Neuronal stem cell (in vitro differentiated cells): Measurements from ENCODE around the gene TNFSF15.

Source experiments
- DNase-seq: peaks from one replicate; pipeline ENCODE4 v3.0.0-alpha.2; 2013; ENCODE audit warnings: low spot score
- H2AFZ ChIP-seq: one replicate; pipeline ENCODE4 v1.6.1; 2013; ENCODE audit warnings: mild to moderate bottlenecking, low read length, inconsistent platforms
- H2AK5ac ChIP-seq: 2 replicates; pipeline ENCODE4 v1.6.1; 2013; ENCODE audit warnings: low read depth, mild to moderate bottlenecking, inconsistent platforms, low read length, moderate library complexity, mixed read lengths
- H2BK120ac ChIP-seq: 2 replicates; pipeline ENCODE4 v1.6.1; 2013; ENCODE audit warnings: low read depth, mild to moderate bottlenecking, inconsistent platforms, low read length, moderate library complexity, mixed read lengths
- H2BK12ac ChIP-seq: one replicate; pipeline ENCODE4 v1.6.1; 2013; ENCODE audit warnings: low read length, inconsistent platforms
- H2BK15ac ChIP-seq: 2 replicates; pipeline ENCODE4 v1.6.1; 2013; ENCODE audit warnings: mild to moderate bottlenecking, low read length, inconsistent platforms, mixed read lengths
- H2BK5ac ChIP-seq: one replicate; pipeline ENCODE4 v1.6.1; 2013; ENCODE audit warnings: inconsistent platforms, mild to moderate bottlenecking, low read length, moderate library complexity
- H3K14ac ChIP-seq: one replicate; pipeline ENCODE4 v1.6.1; 2013; ENCODE audit warnings: low read length, inconsistent platforms
- H3K18ac ChIP-seq: 2 replicates; pipeline ENCODE4 v1.6.1; 2013; ENCODE audit warnings: low read length, inconsistent platforms
- H3K23ac ChIP-seq: 2 replicates; pipeline ENCODE4 v1.6.1; 2013; ENCODE audit warnings: low read depth, mild to moderate bottlenecking, mixed read lengths, low read length, inconsistent platforms; ENCODE audit not compliant: poor library complexity
- H3K27ac ChIP-seq: replicated peaks from 3 replicates; pipeline ENCODE4 v1.5.1; 2013; ENCODE audit warnings: low read length, inconsistent platforms
- H3K27me3 ChIP-seq, 3 experiments: 2 replicates each; pipeline ENCODE4 v1.6.1; 2013; ENCODE audit warnings: low read length in 3 of 3, mild to moderate bottlenecking in 2 of 3, inconsistent platforms in 1 of 3, low read depth in 1 of 3, mixed read lengths in 1 of 3, moderate library complexity in 1 of 3; ENCODE audit not compliant: control insufficient read depth in 3 of 3, insufficient read depth in 3 of 3
- H3K36me3 ChIP-seq, 2 donors: replicated peaks in 1 of 2; 2 replicates each; pipeline ENCODE4 v1.6.1; 2013; ENCODE audit warnings: low read length in 2 of 2; ENCODE audit not compliant: control insufficient read depth in 2 of 2, insufficient read depth in 2 of 2
- H3K4ac ChIP-seq: 2 replicates; pipeline ENCODE4 v1.6.1; 2013; ENCODE audit warnings: inconsistent platforms, mild to moderate bottlenecking, low read length, moderate library complexity
- H3K4me1 ChIP-seq, 2 donors: 1 replicate in 1 of 2; 2 replicates in 1 of 2; pipeline ENCODE4 v1.6.1; 2013; ENCODE audit warnings: low read length in 2 of 2, low read depth in 1 of 2; ENCODE audit not compliant: control insufficient read depth in 2 of 2, insufficient read depth in 1 of 2
- H3K4me2 ChIP-seq: one replicate; pipeline ENCODE4 v1.6.1; 2013; ENCODE audit warnings: mild to moderate bottlenecking, low read length, inconsistent platforms; ENCODE audit not compliant: insufficient read depth, poor library complexity, severe bottlenecking
- H3K4me3 ChIP-seq, 2 donors: 2 replicates each; pipeline ENCODE4 v1.5.1; 2013; ENCODE audit warnings: low read length in 2 of 2, mild to moderate bottlenecking in 2 of 2, inconsistent platforms in 1 of 2, moderate library complexity in 1 of 2
- H3K79me1 ChIP-seq: one replicate; pipeline ENCODE4 v1.6.1; 2013; ENCODE audit warnings: low read depth, mild to moderate bottlenecking, inconsistent platforms, low read length, moderate library complexity
- H3K9ac ChIP-seq: one replicate; pipeline ENCODE4 v1.6.1; 2013; ENCODE audit warnings: mild to moderate bottlenecking, low read depth, low read length, inconsistent platforms; ENCODE audit not compliant: poor library complexity
- H3K9me3 ChIP-seq, 2 donors: replicated peaks in 1 of 2; 2 replicates each; pipeline versions ENCODE3 to v1.6.1; 2013; ENCODE audit warnings: low read length in 2 of 2, mild to moderate bottlenecking in 2 of 2, inconsistent platforms in 1 of 2, low read depth in 1 of 2, mixed read lengths in 1 of 2, moderate library complexity in 1 of 2; ENCODE audit not compliant: control insufficient read depth in 2 of 2, insufficient read depth in 1 of 2
- H4K8ac ChIP-seq: one replicate; pipeline ENCODE4 v1.6.1; 2013; ENCODE audit warnings: low read depth, mild to moderate bottlenecking, inconsistent platforms, low read length, moderate library complexity
- H4K91ac ChIP-seq: one replicate; pipeline ENCODE4 v1.6.1; 2013; ENCODE audit warnings: low read length, low read depth, mild to moderate bottlenecking, inconsistent platforms; ENCODE audit not compliant: poor library complexity
- WGBS, 2 donors: extraction: QIAGEN DNeasy Blood & Tissue Kit; methylation state at CpG; one replicate each; pipeline ENCODE4 v1.1.7; 2013; ENCODE audit warnings: missing lambda C conversion rate in 2 of 2, mixed read lengths in 1 of 2; ENCODE audit not compliant: insufficient read length in 2 of 2, insufficient replicate concordance in 1 of 2; ENCODE audit errors: extremely low coverage in 2 of 2; 5-methylcytosine and 5-hydroxymethylcytosine counted together

Gene TNFSF15

DNA sequence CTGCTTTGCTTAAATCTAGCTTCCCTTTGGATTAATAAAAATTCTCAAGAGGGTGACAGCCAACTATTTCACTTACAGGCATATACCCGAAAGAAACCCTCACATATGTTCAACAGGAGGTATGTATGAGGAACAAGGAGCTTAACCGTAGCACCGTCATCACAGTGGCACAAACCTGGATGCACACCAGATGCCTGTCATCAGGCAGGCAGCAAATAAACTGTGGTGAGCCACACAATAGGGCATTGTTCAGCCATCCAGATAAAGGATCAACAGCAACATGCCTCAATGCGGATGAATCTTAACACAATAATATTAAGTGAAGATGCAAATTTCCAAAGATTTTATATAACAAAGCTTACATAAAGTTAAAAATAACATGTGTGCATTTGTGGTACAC, 5.5 kb upstream of the TNFSF15 start:
- Histone ChIP-seq H2BK120ac (no peak overlapping the region), H2BK5ac (no peak overlapping the region), H3K4me1 (peaks cover 0 to 2% of the 10 kb centered on the region in 2 donors), H3K9ac (no peak overlapping the region), H2AK5ac (no peak overlapping the region), H3K4me3 (no peak overlapping the region), H2BK15ac (no peak overlapping the region), H3K36me3 (no peaks in the 10 kb centered on the region), H4K91ac (no peak overlapping the region), H3K9me3 (no peaks in the 10 kb centered on the region), H4K8ac (no peak overlapping the region), H3K79me1 (no peaks in the 10 kb centered on the region), H2BK12ac (no peak overlapping the region), H3K27ac (no peak overlapping the region), H2AFZ (no peak overlapping the region), H3K14ac (no peak overlapping the region), H3K23ac (no peak overlapping the region), H3K4ac (no peak overlapping the region), H3K27me3 (no peaks in the 10 kb centered on the region), H3K18ac (no peak overlapping the region), H3K4me2 (no peak overlapping the region)
- no peak for DNase-seq
- WGBS, 2 donors = no CpG with 5 or more reads among the region's 4 CpGs

GRCh38 chr9:114810614-114811013, 4.8 kb upstream of the TNFSF15 start:
- H4K91ac ChIP-seq = no peak overlapping the region
- H3K36me3 ChIP-seq = no peaks in the 10 kb centered on the region
- no peak overlapping the region for H3K18ac ChIP-seq
- H2BK5ac ChIP-seq = no peak overlapping the region
- H3K4me1 ChIP-seq = peaks cover 0 to 7% of the 10 kb centered on the region in 2 donors
- no peak for DNase-seq
- H3K27ac ChIP-seq = no peak overlapping the region
- H3K79me1 ChIP-seq = no peaks in the 10 kb centered on the region
- H3K9ac ChIP-seq = no peak overlapping the region
- H3K9me3 ChIP-seq = no peaks in the 10 kb centered on the region
- no peak overlapping the region for H2BK120ac ChIP-seq
- no peak overlapping the region for H2BK12ac ChIP-seq
- H4K8ac ChIP-seq = no peak overlapping the region
- WGBS, 2 donors = no CpG with 5 or more reads among the region's 3 CpGs
- H3K23ac ChIP-seq = no peak overlapping the region
- no peak overlapping the region for H2AFZ ChIP-seq
- H3K4ac ChIP-seq = no peak overlapping the region
- no peak overlapping the region for H2AK5ac ChIP-seq
- H3K4me3 ChIP-seq = no peak overlapping the region
- H2BK15ac ChIP-seq = no peak overlapping the region
- no peaks in the 10 kb centered on the region for H3K27me3 ChIP-seq
- H3K4me2 ChIP-seq = no peak overlapping the region
- H3K14ac ChIP-seq = no peak overlapping the region

- no peak overlapping the region for H3K4me2 ChIP-seq
- DNase-seq = no peak
- H3K4me1 ChIP-seq = peaks cover 0 to 13% of the 10 kb centered on the region in 2 donors
- no peak overlapping the region for H4K8ac ChIP-seq
- H3K23ac ChIP-seq = no peak overlapping the region
- no peak overlapping the region for H3K4me3 ChIP-seq
- no peak overlapping the region for H2BK120ac ChIP-seq
- peaks cover 0 to 8% (median 0%) of the 10 kb centered on the region in 3 experiments for H3K27me3 ChIP-seq
- no peak overlapping the region for H3K14ac ChIP-seq
- no peak overlapping the region for H2AFZ ChIP-seq
- whole genome bisulfite sequencing, 2 donors = no CpG with 5 or more reads among the region's 2 CpGs
- H3K79me1 ChIP-seq = no peaks in the 10 kb centered on the region
- no peak overlapping the region for H4K91ac ChIP-seq
- H3K4ac ChIP-seq = no peak overlapping the region
- no peak overlapping the region for H2BK12ac ChIP-seq
- no peak overlapping the region for H3K18ac ChIP-seq
- H3K9ac ChIP-seq = no peak overlapping the region
- H3K36me3 ChIP-seq = no peaks in the 10 kb centered on the region
- H3K9me3 ChIP-seq = no peaks in the 10 kb centered on the region
- H3K27ac ChIP-seq = no peak overlapping the region
- H2BK15ac ChIP-seq = no peak overlapping the region
- H2AK5ac ChIP-seq = no peak overlapping the region
- H2BK5ac ChIP-seq = no peak overlapping the region
Measured at GRCh38 chr9:114806526-114806900, 674 bp upstream of the TNFSF15 start.

DNA sequence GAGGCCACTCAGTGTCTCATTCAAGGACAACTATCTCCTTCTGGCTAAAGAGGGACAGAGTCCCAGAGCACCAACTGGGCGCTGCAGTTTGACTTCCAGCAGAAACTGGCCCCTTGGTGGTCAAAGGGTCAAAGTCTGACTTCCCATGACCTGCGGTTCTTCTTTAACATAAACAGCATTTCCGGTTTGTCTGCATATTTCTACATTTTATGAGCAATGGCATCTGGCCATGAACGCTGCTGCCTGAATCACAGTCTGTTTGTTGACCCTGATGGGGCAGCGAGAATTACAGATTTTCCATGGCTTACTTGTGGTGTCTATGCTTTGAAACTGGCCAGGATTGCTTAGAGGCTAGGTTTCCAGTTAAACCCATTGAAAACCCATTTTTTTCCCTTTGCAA, 1.3 kb downstream of the TNFSF15 start:
- Histone ChIP-seq H4K8ac (no peak overlapping the region), H3K14ac (no peak overlapping the region), H3K27me3 (peaks cover 0 to 12% (median 0%) of the 10 kb centered on the region in 3 experiments), H3K4ac (no peak overlapping the region), H3K18ac (no peak overlapping the region), H2AFZ (no peak overlapping the region), H3K79me1 (no peaks in the 10 kb centered on the region), H2BK12ac (no peak overlapping the region), H3K27ac (no peak overlapping the region), H3K4me1 (peaks cover 0 to 17% of the 10 kb centered on the region in 2 donors), H3K9me3 (no peaks in the 10 kb centered on the region), H3K4me2 (no peak overlapping the region), H3K4me3 (no peak overlapping the region), H2BK120ac (no peak overlapping the region), H3K36me3 (no peaks in the 10 kb centered on the region), H3K9ac (no peak overlapping the region), H4K91ac (no peak overlapping the region), H2BK5ac (no peak overlapping the region), H2BK15ac (no peak overlapping the region), H3K23ac (no peak overlapping the region), H2AK5ac (no peak overlapping the region)
- DNase-seq = no peak
- WGBS, 2 donors = no CpG with 5 or more reads among the region's 5 CpGs
